Caco-2 (cell line): Measurements from ENCODE around the gene SCUBE1. TPM values are rescaled to one million over a fixed set of nuclear protein-coding genes. Genes with fewer than 3 reads are reported as not detected.

Experiments used
- BruUV-seq: library from RNA; stranded (reverse); fragments of 400-500 nt; replicated peaks from 2 replicates; lab custom pipeline; 2021; lab: Mats Ljungman, UMichigan
- CTCF ChIA-PET: fragments of 300-600 bp; sonication (Branson Sonifier 250); formaldehyde crosslinking; loops from one replicate; lab custom pipeline; 2022; ENCODE audit warnings: antibody characterized with exemption; lab: Charles Lee
- POLR2A ChIA-PET: fragments of 300-600 bp; sonication (Branson Sonifier 250); formaldehyde crosslinking; loops from one replicate; lab custom pipeline; 2022; ENCODE audit warnings: antibody characterized with exemption; lab: Charles Lee
- DNase-seq, 2 experiments: peaks; one replicate each; pipeline versions ENCODE4 v3.0.0 to v3.0.0-alpha.2; 2020 to 2022
- H3K27me3 ChIP-seq: replicated peaks from 2 replicates; pipeline ENCODE4 v1.6.0; 2011; ENCODE audit warnings: low read length; ENCODE audit not compliant: control insufficient read depth, insufficient read depth
- H3K36me3 ChIP-seq: 2 replicates; pipeline ENCODE4 v1.5.1; 2011; ENCODE audit warnings: low read length; ENCODE audit not compliant: control insufficient read depth, insufficient read depth
- H3K4me1 ChIP-seq: fragments of 250-450 bp; sonication (Bioruptor Pico); 2 replicates; pipeline ENCODE4 v1.5.1; 2020; ENCODE audit warnings: mild to moderate bottlenecking
- H3K4me3 ChIP-seq: 2 replicates; pipeline ENCODE4 v1.5.1; 2011; ENCODE audit warnings: low read depth, mild to moderate bottlenecking, control low read depth, low read length
- H3K9me3 ChIP-seq: fragments of 250-450 bp; sonication (Bioruptor Pico); 2 replicates; pipeline ENCODE4 v1.5.1; 2020; ENCODE audit warnings: mild to moderate bottlenecking, moderate library complexity
- H3K27ac Mint-ChIP-seq: one replicate; pipeline ENCODE4 v1.8.0; 2022; ENCODE audit warnings: mixed read lengths; ENCODE audit not compliant: unreplicated experiment
- H3K27me3 Mint-ChIP-seq: one replicate; pipeline ENCODE4 v1.8.0; 2022; ENCODE audit warnings: mixed read lengths; ENCODE audit not compliant: insufficient read depth, unreplicated experiment
- H3K36me3 Mint-ChIP-seq: one replicate; pipeline ENCODE4 v1.8.0; 2022; ENCODE audit warnings: mild to moderate bottlenecking, mixed read lengths; ENCODE audit not compliant: insufficient read depth, unreplicated experiment
- H3K4me1 Mint-ChIP-seq: one replicate; pipeline ENCODE4 v1.8.0; 2022; ENCODE audit warnings: low read depth, mixed read lengths; ENCODE audit not compliant: unreplicated experiment
- H3K4me3 Mint-ChIP-seq: one replicate; pipeline ENCODE4 v1.8.0; 2022; ENCODE audit warnings: mild to moderate bottlenecking, moderate library complexity, mixed read lengths; ENCODE audit not compliant: unreplicated experiment
- H3K9me3 Mint-ChIP-seq: one replicate; pipeline ENCODE4 v1.8.0; 2022; ENCODE audit warnings: mixed read lengths; ENCODE audit not compliant: unreplicated experiment
- CTCF ChIP-seq, 2 experiments: fragments of 200-600 bp in 1 of 2; IDR thresholded peaks; 1 replicate in 1 of 2; 2 replicates in 1 of 2; pipeline versions ENCODE4 v1.5.1 to v1.8.0; 2011 to 2022; ENCODE audit warnings: antibody characterized with exemption in 1 of 2, control low read depth in 1 of 2, inconsistent platforms in 1 of 2, low read depth in 1 of 2, low read length in 1 of 2, mild to moderate bottlenecking in 1 of 2, moderate library complexity in 1 of 2; ENCODE audit not compliant: insufficient read depth in 1 of 2, severe bottlenecking in 1 of 2, unreplicated experiment in 1 of 2
- intact Hi-C: fragments of 100-400 bp; cut with micrococcal nuclease; formaldehyde crosslinking; loops from one replicate; pipeline ENCODE4 v1.10.0; 2022; ENCODE audit not compliant: unreplicated experiment
- total RNA-seq: library from RNA; stranded (reverse); gene quantifications from 2 replicates; pipeline ENCODE4 v1.2.3, GENCODE V29; 2022

The SCUBE1 gene
- total RNA-seq, 1 experiment from 2014 or later = not detected

DNA sequence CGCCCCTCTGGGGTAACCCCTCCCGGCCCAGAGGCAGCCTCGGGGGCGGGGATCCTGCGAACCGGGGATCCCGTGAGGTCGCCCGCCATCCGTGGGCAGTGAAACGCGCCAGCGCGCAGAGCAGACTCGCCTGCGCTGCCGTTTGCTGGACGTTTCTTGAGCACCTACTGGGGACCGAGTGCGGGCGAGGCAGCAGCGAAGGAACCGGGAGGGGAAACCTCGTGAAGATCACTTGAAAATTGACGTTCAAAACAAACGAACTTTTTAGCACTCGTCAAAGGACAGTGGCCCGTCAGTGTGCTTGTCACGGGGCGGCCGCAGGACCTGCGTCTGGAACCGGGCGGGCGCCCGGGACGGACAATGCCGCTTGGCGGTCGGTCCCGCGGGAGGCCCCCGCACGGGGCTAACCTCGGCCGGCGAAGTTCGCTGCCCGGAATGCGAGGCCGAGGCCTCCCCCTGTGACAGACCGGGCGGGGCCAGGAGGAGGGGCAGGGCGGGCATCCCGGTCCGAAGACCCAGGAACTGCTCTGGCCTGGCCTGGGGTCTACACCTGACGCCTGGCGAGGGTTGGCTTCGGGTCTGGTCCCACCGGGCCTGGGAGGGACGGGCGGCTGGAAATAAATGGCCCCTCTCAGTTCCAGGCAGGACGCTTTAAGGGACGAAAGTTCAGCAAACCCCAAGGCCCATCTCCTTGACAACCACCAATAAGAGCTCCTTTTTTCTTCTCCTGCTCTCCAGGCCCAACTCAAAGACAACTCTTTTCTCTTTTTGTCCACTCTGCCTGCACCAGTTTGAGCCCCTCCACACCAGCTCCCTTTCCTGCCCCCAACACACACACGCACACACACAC is 723 bp upstream of the SCUBE1 start:
- peaks cover 1% of the 10 kb centered on the region for H3K27me3 ChIP-seq
- no peak for DNase-seq
- intact Hi-C loops = no loop called here
- H3K9me3 ChIP-seq = no peaks in the 10 kb centered on the region
- peak overlapping the region; percentile 37 for H3K4me3 Mint-ChIP-seq
- H3K4me3 ChIP-seq = no peak overlapping the region
- H3K36me3 Mint-ChIP-seq = no peaks in the 10 kb centered on the region
- no peak overlapping the region for H3K27ac Mint-ChIP-seq
- no peak for TF ChIP-seq CTCF (IDR thresholded peaks at IDR 0.05; ENCODE audit: insufficient read depth in 1 of 2, low read depth in 1 of 2, low read length in 1 of 2, severe bottlenecking in 1 of 2, unreplicated experiment in 1 of 2)
- H3K9me3 Mint-ChIP-seq = no peaks in the 10 kb centered on the region
- ChIA-PET CTCF (interaction anchor here (0.6 to 5.6 kb wide), 5 partner anchors 12 to 112 kb away, joined by 3 to 99 read pairs (median 3); no protein-coding TSS in a partner anchor), POLR2A (no interaction called here)
- peaks cover 21% of the 10 kb centered on the region for H3K27me3 Mint-ChIP-seq
- H3K36me3 ChIP-seq = no peaks in the 10 kb centered on the region
- no TSS peak for BruUV-seq
- H3K4me1 ChIP-seq = no peaks in the 10 kb centered on the region
- peaks cover 12% of the 10 kb centered on the region for H3K4me1 Mint-ChIP-seq

DNA sequence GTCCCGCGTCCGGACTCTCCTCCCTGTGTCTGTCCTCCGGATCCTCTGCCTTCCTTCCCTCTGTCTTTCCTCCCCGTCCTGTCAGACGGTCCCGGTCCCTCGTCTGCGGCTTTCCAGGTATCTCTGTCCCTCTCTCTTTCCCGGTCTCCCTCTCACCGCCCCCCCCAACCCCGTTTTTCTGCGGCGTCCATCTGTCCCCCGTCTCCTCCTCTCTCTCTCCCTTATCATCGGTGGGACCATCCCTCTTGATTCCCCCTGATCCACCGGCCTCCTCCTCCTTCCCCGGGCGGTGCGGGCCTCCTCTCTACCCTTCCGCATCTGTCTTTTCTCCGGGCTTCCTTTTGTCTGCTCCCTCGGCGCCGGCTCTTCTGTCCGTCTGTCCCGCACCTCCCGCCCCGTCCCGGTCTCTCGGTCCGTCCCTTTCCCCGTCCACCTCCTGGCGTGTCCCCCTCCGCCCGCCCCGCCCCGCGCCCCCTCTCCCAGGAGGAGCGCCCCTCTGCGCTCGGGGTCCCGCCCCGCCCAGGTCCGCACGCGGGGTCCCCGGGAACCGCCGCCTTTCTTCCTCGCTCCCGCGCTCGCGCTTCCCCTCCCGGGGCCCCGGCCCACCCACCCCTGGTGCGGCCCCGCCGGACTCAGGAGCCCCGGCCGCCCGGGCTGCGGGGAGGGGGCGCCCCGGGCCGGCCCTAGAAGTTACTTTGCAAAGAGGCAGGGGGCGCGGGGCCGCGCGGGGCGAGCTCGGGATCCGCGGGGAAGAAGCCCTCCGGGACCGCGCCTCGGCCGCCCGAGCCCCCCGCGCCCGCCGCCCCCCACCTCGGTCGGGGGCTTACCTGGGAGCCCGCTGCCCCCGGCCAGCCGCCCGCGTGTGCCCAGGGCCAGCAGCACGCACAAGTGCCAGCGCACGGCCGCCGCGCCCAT is 568 bp downstream of the SCUBE1 start:
- peaks cover 1% of the 10 kb centered on the region for H3K27me3 ChIP-seq
- POLR2A ChIA-PET = no interaction called here
- Mint-ChIP-seq H3K27me3 (peaks cover 18% of the 10 kb centered on the region), H3K4me1 (peaks cover 12% of the 10 kb centered on the region), H3K9me3 (no peaks in the 10 kb centered on the region), H3K4me3 (peak overlapping the region; percentile 52), H3K27ac (no peak overlapping the region), H3K36me3 (no peaks in the 10 kb centered on the region)
- no peak for DNase-seq
- H3K36me3 ChIP-seq = no peaks in the 10 kb centered on the region
- CTCF ChIA-PET = interaction anchor here (5.6 kb wide), 1 partner anchor 71 kb away, joined by 99 read pairs; no protein-coding TSS in a partner anchor
- no peak overlapping the region for H3K4me3 ChIP-seq
- BruUV-seq = no TSS peak
- no peaks in the 10 kb centered on the region for H3K4me1 ChIP-seq
- intact Hi-C loops = no loop called here
- H3K9me3 ChIP-seq = no peaks in the 10 kb centered on the region
- no peak for TF ChIP-seq CTCF (IDR thresholded peaks at IDR 0.05; ENCODE audit: insufficient read depth in 1 of 2, low read depth in 1 of 2, low read length in 1 of 2, severe bottlenecking in 1 of 2, unreplicated experiment in 1 of 2)

DNA sequence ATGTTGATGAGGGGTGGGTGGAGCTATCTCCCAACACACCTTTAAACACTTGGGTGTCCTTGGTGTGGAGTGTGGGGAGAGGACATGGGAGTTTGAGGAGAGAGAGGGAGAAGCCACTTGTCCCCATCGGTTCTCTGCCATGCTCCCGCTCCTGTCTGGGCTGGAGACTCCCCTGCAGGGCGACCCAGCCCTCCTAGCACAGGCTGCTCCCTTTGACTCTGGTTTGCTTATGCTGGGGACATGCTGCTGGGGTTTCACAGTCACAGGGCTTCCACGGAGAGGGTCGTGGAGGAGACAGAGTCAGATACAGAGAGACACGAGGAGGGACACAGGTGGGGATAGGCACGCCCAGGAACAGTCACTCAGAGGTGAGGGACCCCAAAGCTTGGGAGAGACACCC is 1.6 kb downstream of the SCUBE1 start:
- intact Hi-C loops = no loop called here
- H3K4me3 ChIP-seq = no peak overlapping the region
- POLR2A ChIA-PET = interaction anchor here (0.6 kb wide), 1 partner anchor 154 kb away, joined by 4 read pairs; no protein-coding TSS in a partner anchor
- no peaks in the 10 kb centered on the region for H3K4me1 ChIP-seq
- peaks cover 1% of the 10 kb centered on the region for H3K27me3 ChIP-seq
- CTCF ChIA-PET = no interaction called here
- Mint-ChIP-seq H3K4me1 (peaks cover 12% of the 10 kb centered on the region), H3K4me3 (no peak overlapping the region), H3K9me3 (no peaks in the 10 kb centered on the region), H3K36me3 (no peaks in the 10 kb centered on the region), H3K27ac (no peak overlapping the region), H3K27me3 (peaks cover 18% of the 10 kb centered on the region)
- no peak for DNase-seq
- no peaks in the 10 kb centered on the region for H3K36me3 ChIP-seq
- no TSS peak for BruUV-seq
- TF ChIP-seq CTCF (IDR thresholded peaks at IDR 0.05; ENCODE audit: insufficient read depth in 1 of 2, low read depth in 1 of 2, low read length in 1 of 2, severe bottlenecking in 1 of 2, unreplicated experiment in 1 of 2) = no peak
- H3K9me3 ChIP-seq = no peaks in the 10 kb centered on the region
